Measurements from ENCODE around the gene CYP46A1.

CYP46A1 gene

GRCh38 chr14:99737956-99738667, 54.0 kb downstream of the CYP46A1 start:
- H3K27ac Mint-ChIP-seq = no peak overlapping the region
- H3K36me3 Mint-ChIP-seq (ENCODE audit: low read depth) = no peaks in the 10 kb centered on the region
- no peaks in the 10 kb centered on the region for H3K4me1 Mint-ChIP-seq (ENCODE audit: low read depth)
- DNase-seq = no peak
- H3K9me3 Mint-ChIP-seq = no peaks in the 10 kb centered on the region
- peaks cover 43% of the 10 kb centered on the region for H3K27me3 Mint-ChIP-seq
- no peak overlapping the region for H3K4me3 Mint-ChIP-seq

GRCh38 chr14:99740411-99740810, 56.3 kb downstream of the CYP46A1 start:
- Mint-ChIP-seq H3K27ac (no peak overlapping the region), H3K4me1 (ENCODE audit: low read depth) (no peaks in the 10 kb centered on the region), H3K36me3 (ENCODE audit: low read depth) (no peaks in the 10 kb centered on the region), H3K27me3 (peaks cover 35% of the 10 kb centered on the region), H3K4me3 (no peak overlapping the region), H3K9me3 (no peaks in the 10 kb centered on the region)
- DNase-seq = no peak

- Mint-ChIP-seq H3K4me1 (ENCODE audit: low read depth) (peaks cover 5% of the 10 kb centered on the region), H3K9me3 (no peaks in the 10 kb centered on the region), H3K4me3 (no peak overlapping the region), H3K27ac (no peak overlapping the region), H3K36me3 (ENCODE audit: low read depth) (no peaks in the 10 kb centered on the region), H3K27me3 (peaks cover 33% of the 10 kb centered on the region)
- DNase-seq = no peak
These were observed 57.3 kb downstream of the CYP46A1 start for GRCh38 chr14:99741227-99741976.

- peaks cover 28% of the 10 kb centered on the region for H3K27me3 Mint-ChIP-seq
- no peak overlapping the region for H3K4me3 Mint-ChIP-seq
- H3K36me3 Mint-ChIP-seq (ENCODE audit: low read depth) = no peaks in the 10 kb centered on the region
- peaks cover 9% of the 10 kb centered on the region for H3K4me1 Mint-ChIP-seq (ENCODE audit: low read depth)
- no peaks in the 10 kb centered on the region for H3K9me3 Mint-ChIP-seq
- DNase-seq = no peak
- H3K27ac Mint-ChIP-seq = no peak overlapping the region
These were observed 58.0 kb downstream of the CYP46A1 start for GRCh38 chr14:99742074-99742473.

- Mint-ChIP-seq H3K36me3 (ENCODE audit: low read depth) (no peaks in the 10 kb centered on the region), H3K27me3 (peaks cover 32% of the 10 kb centered on the region), H3K9me3 (no peaks in the 10 kb centered on the region), H3K4me3 (no peak overlapping the region), H3K27ac (no peak overlapping the region), H3K4me1 (ENCODE audit: low read depth) (peaks cover 9% of the 10 kb centered on the region)
- no peak for DNase-seq
These were observed 58.7 kb downstream of the CYP46A1 start for GRCh38 chr14:99742509-99743487.

- Mint-ChIP-seq H3K27ac (no peak overlapping the region), H3K4me3 (no peak overlapping the region), H3K4me1 (ENCODE audit: low read depth) (peaks cover 9% of the 10 kb centered on the region), H3K9me3 (no peaks in the 10 kb centered on the region), H3K36me3 (ENCODE audit: low read depth) (no peaks in the 10 kb centered on the region), H3K27me3 (peaks cover 38% of the 10 kb centered on the region)
- DNase-seq = no peak
These were observed 60.2 kb downstream of the CYP46A1 start for GRCh38 chr14:99744199-99744872.

- no peaks in the 10 kb centered on the region for H3K9me3 Mint-ChIP-seq
- H3K27me3 Mint-ChIP-seq = peaks cover 35% of the 10 kb centered on the region
These were observed 60.8 kb downstream of the CYP46A1 start for GRCh38 chr14:99744873-99745224.

GRCh38 chr14:99745307-99745951, 61.3 kb downstream of the CYP46A1 start:
- no peak overlapping the region for H3K27ac Mint-ChIP-seq
- H3K27me3 Mint-ChIP-seq = peaks cover 38% of the 10 kb centered on the region
- H3K9me3 Mint-ChIP-seq = no peaks in the 10 kb centered on the region
- DNase-seq = no peak
- no peak overlapping the region for H3K4me3 Mint-ChIP-seq
- no peaks in the 10 kb centered on the region for H3K36me3 Mint-ChIP-seq (ENCODE audit: low read depth)
- H3K4me1 Mint-ChIP-seq (ENCODE audit: low read depth) = peaks cover 9% of the 10 kb centered on the region

More at GRCh38 chr14:99744873-99745224, 60.8 kb downstream of the CYP46A1 start:
- Mint-ChIP-seq H3K4me1 (ENCODE audit: low read depth) (peaks cover 9% of the 10 kb centered on the region), H3K27ac (no peak overlapping the region), H3K36me3 (ENCODE audit: low read depth) (no peaks in the 10 kb centered on the region), H3K4me3 (no peak overlapping the region)
- DNase-seq = no peak

GRCh38 chr14:99747167-99747566, 63.1 kb downstream of the CYP46A1 start:
- H3K27me3 Mint-ChIP-seq = peaks cover 49% of the 10 kb centered on the region
- H3K4me1 Mint-ChIP-seq (ENCODE audit: low read depth) = peaks cover 11% of the 10 kb centered on the region

GRCh38 chr14:99747582-99748330, 63.7 kb downstream of the CYP46A1 start:
- Mint-ChIP-seq H3K4me1 (ENCODE audit: low read depth) (peaks cover 15% of the 10 kb centered on the region), H3K4me3 (no peak overlapping the region)
- DNase-seq = no peak

More at GRCh38 chr14:99747167-99747566, 63.1 kb downstream of the CYP46A1 start:
- Mint-ChIP-seq H3K36me3 (ENCODE audit: low read depth) (no peaks in the 10 kb centered on the region), H3K27ac (no peak overlapping the region), H3K9me3 (no peaks in the 10 kb centered on the region), H3K4me3 (no peak overlapping the region)
- no peak for DNase-seq

GRCh38 chr14:99748529-99748928, 64.4 kb downstream of the CYP46A1 start:
- H3K4me1 Mint-ChIP-seq (ENCODE audit: low read depth) = peaks cover 19% of the 10 kb centered on the region
- H3K4me3 Mint-ChIP-seq = no peak overlapping the region
- H3K27ac Mint-ChIP-seq = no peak overlapping the region
- DNase-seq = no peak
- no peaks in the 10 kb centered on the region for H3K9me3 Mint-ChIP-seq
- peaks cover 52% of the 10 kb centered on the region for H3K27me3 Mint-ChIP-seq
- H3K36me3 Mint-ChIP-seq (ENCODE audit: low read depth) = no peaks in the 10 kb centered on the region

More at GRCh38 chr14:99747582-99748330, 63.7 kb downstream of the CYP46A1 start:
- H3K36me3 Mint-ChIP-seq (ENCODE audit: low read depth) = no peaks in the 10 kb centered on the region
- peaks cover 49% of the 10 kb centered on the region for H3K27me3 Mint-ChIP-seq
- no peaks in the 10 kb centered on the region for H3K9me3 Mint-ChIP-seq
- H3K27ac Mint-ChIP-seq = no peak overlapping the region

- Mint-ChIP-seq H3K27ac (no peak overlapping the region), H3K9me3 (no peaks in the 10 kb centered on the region), H3K4me3 (no peak overlapping the region), H3K4me1 (ENCODE audit: low read depth) (peaks cover 22% of the 10 kb centered on the region), H3K27me3 (peaks cover 58% of the 10 kb centered on the region), H3K36me3 (ENCODE audit: low read depth) (no peaks in the 10 kb centered on the region)
- no peak for DNase-seq
These were observed 65.0 kb downstream of the CYP46A1 start for GRCh38 chr14:99749142-99749541.

Data from activated T-cell treated with anti-CD3 and anti-CD28 coated beads, Interleukin-2, amount 50 U/mL, for 24 hours (primary cell).